IMR-90 (cell line): Measurements from ENCODE around the gene VASN. TPM values are rescaled to one million over a fixed set of nuclear protein-coding genes. Genes with fewer than 3 reads are reported as not detected.

ENCODE experiments used
- BHLHE40 ChIP-seq: fragments of 150-350 bp; IDR thresholded peaks from 2 replicates; pipeline ENCODE4 v1.6.1; 2016; ENCODE audit warnings: mild to moderate bottlenecking, low read depth, low read length
- ELK1 ChIP-seq: fragments of 150-350 bp; IDR thresholded peaks from 2 replicates; pipeline ENCODE4 v1.6.1; 2016; ENCODE audit warnings: low read depth, mild to moderate bottlenecking, low read length, moderate library complexity, borderline replicate concordance
- FOS ChIP-seq: fragments of 150-350 bp; IDR thresholded peaks from 2 replicates; pipeline ENCODE4 v1.6.1; 2016; ENCODE audit warnings: low read depth, low read length
- MAFK ChIP-seq: IDR thresholded peaks from 2 replicates; pipeline ENCODE4 v1.6.1; 2012; ENCODE audit warnings: low read depth, low read length, improper control_type of control experiment
- MXI1 ChIP-seq: IDR thresholded peaks from 2 replicates; pipeline ENCODE4 v1.6.1; 2012; ENCODE audit warnings: low read depth, mild to moderate bottlenecking, low read length, moderate library complexity, borderline replicate concordance
- RFX5 ChIP-seq: IDR thresholded peaks from 2 replicates; pipeline ENCODE4 v1.8.0; 2012; ENCODE audit warnings: low read depth, mild to moderate bottlenecking, low read length, moderate library complexity
- polyA plus RNA-seq, 3 experiments: library from polyadenylated mRNA; depleted of rRNA; stranded (reverse); fragments of >200 nt; gene quantifications; 2 replicates each; pipeline ENCODE4 v1.2.3, GENCODE V29; 2012; ENCODE audit warnings: low replicate concordance in 1 of 3
- total RNA-seq: library from RNA; depleted of rRNA; stranded (reverse); fragments of >200 nt; gene quantifications from 2 replicates; pipeline ENCODE4 v1.2.3, GENCODE V29; 2012

VASN gene
- total and polyA plus RNA-seq, 2 of the 4 experiments (the other 2 are of a cell fraction) = 9.3 to 87.2 TPM

GRCh38 chr16:4410335-4411075 lies 38.9 kb downstream of the VASN start (continued):
- TF ChIP-seq BHLHE40 (no peak), FOS (no peak), RFX5 (no peak), MAFK (no peak), MXI1 (no peak), ELK1 (no peak)
